ENCODE data around the gene PRKAG3.

Gene PRKAG3

DNA sequence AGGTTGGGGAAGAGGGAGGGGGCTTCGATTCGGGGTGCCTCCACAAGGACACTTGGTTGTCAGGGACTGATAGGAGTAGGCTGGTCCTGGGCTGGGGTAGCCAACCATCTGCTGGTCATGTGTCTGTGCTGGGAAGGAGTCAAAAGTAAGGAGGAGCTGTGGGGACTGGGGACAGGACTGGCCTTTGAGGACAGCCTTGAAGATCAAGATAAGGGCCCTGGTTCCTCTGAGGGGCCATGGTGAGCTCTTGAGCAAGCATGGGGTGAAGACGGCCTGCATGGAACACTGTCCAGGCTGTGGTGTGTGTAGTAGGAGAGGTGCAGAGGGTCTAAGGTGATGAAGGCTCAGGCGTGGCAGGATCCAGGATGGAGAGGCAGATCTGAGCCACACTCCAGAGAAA, 47.9 kb downstream of the PRKAG3 start:
- no peak overlapping the region for H3K4me3 ChIP-seq (ENCODE audit: low read depth, low read length)
- TF ChIP-seq, protein P1, sequence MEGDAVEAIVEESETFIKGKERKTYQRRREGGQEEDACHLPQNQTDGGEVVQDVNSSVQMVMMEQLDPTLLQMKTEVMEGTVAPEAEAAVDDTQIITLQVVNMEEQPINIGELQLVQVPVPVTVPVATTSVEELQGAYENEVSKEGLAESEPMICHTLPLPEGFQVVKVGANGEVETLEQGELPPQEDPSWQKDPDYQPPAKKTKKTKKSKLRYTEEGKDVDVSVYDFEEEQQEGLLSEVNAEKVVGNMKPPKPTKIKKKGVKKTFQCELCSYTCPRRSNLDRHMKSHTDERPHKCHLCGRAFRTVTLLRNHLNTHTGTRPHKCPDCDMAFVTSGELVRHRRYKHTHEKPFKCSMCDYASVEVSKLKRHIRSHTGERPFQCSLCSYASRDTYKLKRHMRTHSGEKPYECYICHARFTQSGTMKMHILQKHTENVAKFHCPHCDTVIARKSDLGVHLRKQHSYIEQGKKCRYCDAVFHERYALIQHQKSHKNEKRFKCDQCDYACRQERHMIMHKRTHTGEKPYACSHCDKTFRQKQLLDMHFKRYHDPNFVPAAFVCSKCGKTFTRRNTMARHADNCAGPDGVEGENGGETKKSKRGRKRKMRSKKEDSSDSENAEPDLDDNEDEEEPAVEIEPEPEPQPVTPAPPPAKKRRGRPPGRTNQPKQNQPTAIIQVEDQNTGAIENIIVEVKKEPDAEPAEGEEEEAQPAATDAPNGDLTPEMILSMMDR (IDR thresholded peaks at IDR 0.05; ENCODE audit: borderline replicate concordance, insufficient read depth, low read depth, low read length), result no peak

DNA sequence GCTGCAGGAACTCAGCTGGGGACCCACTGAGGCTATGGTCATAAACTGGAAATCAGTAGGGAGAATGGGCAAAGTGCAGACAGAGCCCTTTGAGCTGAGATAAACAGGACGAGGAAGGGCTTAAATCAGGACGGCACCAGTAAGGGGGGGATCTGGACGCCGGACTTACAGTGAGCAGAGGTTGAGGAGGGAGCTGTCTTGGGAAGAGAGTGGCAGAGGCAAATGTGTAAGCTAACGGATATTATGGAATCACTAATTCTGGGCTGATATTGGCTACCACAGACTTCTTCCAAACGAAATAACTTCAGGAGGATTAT, 49.1 kb downstream of the PRKAG3 start:
- no peak overlapping the region for H3K4me3 ChIP-seq (ENCODE audit: low read depth, low read length)
- TF ChIP-seq, protein P1 (IDR thresholded peaks at IDR 0.05; ENCODE audit: borderline replicate concordance, insufficient read depth, low read depth, low read length), result no peak

DNA sequence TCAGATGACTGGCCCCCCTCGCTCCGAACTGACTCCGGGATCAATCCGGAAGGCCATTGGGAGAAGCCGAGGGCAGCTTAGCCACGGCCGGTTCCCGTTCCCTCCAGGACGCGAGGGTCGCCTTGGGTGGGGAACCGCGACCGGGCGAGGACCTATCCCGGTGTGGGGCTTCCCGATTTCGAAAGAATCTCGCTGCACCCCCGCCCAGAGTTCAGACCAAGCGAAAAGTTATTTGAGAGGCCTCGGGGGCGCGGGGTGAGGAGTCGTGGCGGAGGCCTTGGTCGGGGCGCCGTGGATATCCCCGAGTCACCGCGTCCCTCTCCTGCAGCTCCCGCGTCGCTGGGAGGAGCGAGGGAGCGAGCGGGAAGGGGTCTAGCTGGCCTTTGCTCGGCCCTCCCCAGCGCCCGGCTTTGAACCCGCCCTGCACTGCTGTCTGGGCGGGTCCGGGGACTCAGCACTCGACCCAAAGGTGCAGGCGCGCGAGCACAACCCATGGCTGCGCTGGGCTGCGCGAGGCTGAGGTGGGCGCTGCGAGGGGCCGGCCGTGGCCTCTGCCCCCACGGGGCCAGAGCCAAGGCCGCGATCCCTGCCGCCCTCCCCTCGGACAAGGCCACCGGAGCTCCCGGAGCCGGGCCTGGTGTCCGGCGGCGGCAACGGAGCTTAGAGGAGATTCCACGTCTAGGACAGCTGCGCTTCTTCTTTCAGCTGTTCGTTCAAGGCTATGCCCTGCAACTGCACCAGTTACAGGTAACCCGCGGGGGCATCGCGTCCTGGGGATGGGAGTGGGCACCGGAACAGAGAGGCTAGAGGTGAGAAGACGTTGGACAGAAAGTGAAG, 49.7 kb downstream of the PRKAG3 start, which contains the start of gene CYP27A1:
Gene CYP27A1 (plus strand): TSS at position 457 of the 837 bp plus-strand sequence. CDS start 36 bp downstream, at position 493.
- H3K4me3 ChIP-seq (ENCODE audit: low read depth, low read length), result no peak within 1 kb of the TSS
- TF ChIP-seq, protein P1 (IDR thresholded peaks at IDR 0.05; ENCODE audit: borderline replicate concordance, insufficient read depth, low read depth, low read length), result no peak

DNA sequence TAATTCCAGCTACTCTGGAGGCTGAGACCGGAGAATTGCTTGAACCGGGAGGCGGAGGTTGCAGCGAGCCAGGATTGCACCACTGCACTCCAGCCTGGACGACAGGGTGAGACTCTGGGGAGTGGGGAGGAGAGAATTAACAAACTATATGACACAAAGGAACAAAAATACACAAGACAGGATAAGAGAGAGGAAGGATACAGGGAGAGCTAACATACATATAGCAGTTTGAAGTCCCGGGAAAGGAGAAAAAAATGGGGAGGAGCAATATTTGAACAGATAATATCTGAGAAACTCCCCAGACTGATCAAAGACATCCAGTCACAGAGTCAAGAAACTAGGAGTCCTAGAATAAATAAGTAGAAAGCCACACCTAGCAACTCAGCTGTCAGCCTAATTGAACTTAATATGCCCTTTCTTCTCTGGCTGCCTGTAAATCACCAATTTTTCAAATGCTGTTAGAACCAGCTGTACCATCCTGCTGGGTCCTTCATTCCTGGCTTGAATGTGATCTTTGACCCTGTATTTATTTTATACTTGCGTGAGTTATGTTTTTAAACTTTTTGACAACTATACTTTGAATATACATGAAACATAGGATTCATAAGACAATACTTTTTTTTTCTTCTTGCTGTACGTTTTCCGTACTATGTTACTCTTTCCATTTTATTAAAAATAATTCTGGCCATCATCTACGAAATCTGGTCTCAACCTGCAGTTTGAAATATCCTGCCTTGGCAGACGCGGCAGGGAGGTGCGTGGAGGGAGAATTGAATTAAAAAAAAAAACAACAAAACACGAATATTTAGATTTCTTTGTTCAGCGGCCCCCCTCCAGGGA, 50.5 kb downstream of the PRKAG3 start:
- no peak overlapping the region for H3K4me3 ChIP-seq (ENCODE audit: low read depth, low read length)
- TF ChIP-seq, protein P1 (IDR thresholded peaks at IDR 0.05; ENCODE audit: borderline replicate concordance, insufficient read depth, low read depth, low read length), result no peak

DNA sequence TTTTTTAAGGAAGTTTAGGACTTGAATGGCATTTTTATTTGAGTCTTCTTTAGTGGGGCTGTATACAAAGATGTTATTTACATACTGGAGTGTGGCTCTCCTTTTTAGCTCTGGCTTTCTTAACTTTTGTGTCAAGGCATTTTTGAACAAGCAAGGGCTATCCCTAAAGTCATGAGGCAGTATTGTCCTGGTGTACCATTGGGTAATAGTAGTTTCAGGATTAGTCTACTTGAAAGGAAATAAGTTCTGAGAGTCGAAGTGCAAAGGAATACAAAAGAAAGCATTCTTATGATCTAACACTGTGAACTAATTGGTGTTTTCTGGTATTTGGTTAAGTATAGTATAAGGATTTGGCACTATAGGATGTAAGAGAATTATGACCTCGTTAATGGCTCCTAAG, 51.6 kb downstream of the PRKAG3 start:
- no peak overlapping the region for H3K4me3 ChIP-seq (ENCODE audit: low read depth, low read length)
- TF ChIP-seq, protein P1 (IDR thresholded peaks at IDR 0.05; ENCODE audit: borderline replicate concordance, insufficient read depth, low read depth, low read length), result no peak

DNA sequence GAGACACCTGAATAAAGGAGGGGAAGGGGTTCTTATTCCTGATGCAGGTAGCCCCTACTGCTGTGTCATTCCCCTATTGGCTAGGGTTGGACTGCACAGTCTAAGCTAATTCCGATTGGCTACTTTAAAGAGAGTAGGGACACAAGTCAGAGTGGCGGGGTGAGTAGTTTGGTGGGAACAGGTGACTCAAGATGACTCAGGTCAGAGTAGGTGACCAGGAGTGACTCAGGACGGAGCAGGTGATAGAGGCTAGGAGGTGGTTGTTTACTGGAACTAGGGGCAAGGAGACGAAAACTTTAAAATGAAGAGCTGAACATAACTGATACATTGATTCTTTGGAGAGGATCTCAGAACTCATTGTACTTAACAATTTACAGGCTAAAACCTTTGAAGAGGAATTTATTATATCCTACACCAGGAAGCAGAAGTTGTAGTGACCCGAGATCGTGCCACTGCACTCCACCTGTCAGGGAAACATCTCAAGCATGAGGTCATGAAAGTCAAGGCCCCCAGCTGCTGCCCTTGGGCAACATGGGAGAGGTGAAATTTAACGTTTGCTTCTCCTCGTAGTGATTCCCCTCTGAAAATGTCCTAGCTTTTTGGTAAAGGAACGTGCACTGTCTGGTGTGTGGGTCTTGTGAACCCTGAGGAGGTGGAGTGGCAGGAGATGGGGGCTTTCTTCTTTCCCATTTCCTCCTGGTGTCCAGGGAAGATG, 54.2 kb downstream of the PRKAG3 start:
- no peak overlapping the region for H3K4me3 ChIP-seq (ENCODE audit: low read depth, low read length)
- TF ChIP-seq, protein P1 (IDR thresholded peaks at IDR 0.05; ENCODE audit: borderline replicate concordance, insufficient read depth, low read depth, low read length), result no peak
